COLO668 (cell line): ENCODE data around the gene NLGN3.
A peak's percentile ranks its signal among the peaks of the same experiment; 100 is the strongest.

ENCODE experiments used
- DNase-seq: peaks from one replicate; lab custom pipeline; 2025; ENCODE audit not compliant: unreplicated experiment; lab: John Stamatoyannopoulos, UW

The NLGN3 gene

DNA sequence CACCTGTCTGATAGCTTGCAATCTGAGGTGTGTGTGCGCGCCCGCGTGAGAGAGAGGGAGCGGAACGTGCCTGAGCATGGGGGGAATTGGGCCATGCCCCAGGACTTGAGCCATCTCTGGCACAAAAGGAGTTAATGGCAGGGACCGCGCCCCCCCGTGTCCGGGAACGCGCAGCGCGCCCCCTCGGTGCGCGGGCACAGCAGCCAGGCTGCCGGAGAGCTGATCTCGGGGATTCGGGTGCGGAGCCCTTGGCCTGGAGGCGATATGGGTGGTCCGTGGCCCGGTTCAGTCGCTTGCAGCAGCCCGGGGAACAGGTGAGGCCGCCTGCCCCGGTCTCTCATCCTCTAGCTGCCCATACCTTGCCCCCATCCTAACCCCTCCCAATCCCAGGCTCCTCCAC is at the start of gene NLGN3:
NLGN3 (plus strand) TSS at position 191 of the 400 bp plus-strand sequence. CDS start 2,909 bp downstream, outside the sequence.
- DNase-seq = no peak

DNA sequence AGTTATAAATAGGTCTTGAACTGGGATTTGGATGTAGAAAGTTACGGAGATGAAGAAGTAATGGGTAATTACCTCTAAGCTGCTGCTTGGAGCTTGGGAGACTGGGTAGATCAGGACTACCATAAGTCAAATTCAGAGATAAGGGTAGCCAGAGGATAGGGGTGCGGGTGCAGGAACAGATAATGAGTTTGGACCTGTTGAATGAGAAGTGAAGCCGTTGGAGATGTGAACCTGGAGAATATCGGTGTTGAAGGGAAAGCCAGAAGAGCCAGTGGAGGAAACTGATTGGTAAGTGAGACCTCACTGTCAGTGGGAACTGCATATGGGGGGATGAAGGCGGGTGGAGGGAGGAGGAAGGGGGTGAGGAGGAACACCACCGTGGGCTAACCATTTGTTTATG is 49.6 kb upstream of the NLGN3 start:
- no peak for DNase-seq

DNA sequence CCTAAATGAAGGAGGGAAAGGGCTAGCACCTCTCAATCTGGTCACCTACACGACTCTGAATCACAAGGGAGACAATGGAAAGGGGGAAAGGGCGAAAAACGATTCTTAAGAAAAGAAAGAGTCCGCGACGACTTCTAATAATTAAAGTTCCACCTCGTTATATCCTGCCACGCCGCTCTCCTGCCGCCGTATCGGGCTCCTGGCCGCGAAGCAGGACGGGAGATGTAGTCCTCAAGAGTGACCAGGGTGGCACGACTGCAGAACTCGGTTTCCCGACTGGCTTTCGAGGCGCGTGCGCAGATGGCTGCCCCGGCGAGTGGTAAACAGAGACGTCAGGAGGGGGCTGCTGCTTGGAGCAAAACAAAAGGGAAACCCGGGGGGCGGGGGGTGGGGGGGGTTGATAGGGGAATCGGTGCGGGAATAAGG is 49.1 kb upstream of the NLGN3 start, which contains the start of gene FOXO4:
FOXO4 (plus strand) TSS at position 297 of the 426 bp plus-strand sequence. CDS start 678 bp downstream, outside the sequence.
- DNase-seq = peak; percentile 87

DNA sequence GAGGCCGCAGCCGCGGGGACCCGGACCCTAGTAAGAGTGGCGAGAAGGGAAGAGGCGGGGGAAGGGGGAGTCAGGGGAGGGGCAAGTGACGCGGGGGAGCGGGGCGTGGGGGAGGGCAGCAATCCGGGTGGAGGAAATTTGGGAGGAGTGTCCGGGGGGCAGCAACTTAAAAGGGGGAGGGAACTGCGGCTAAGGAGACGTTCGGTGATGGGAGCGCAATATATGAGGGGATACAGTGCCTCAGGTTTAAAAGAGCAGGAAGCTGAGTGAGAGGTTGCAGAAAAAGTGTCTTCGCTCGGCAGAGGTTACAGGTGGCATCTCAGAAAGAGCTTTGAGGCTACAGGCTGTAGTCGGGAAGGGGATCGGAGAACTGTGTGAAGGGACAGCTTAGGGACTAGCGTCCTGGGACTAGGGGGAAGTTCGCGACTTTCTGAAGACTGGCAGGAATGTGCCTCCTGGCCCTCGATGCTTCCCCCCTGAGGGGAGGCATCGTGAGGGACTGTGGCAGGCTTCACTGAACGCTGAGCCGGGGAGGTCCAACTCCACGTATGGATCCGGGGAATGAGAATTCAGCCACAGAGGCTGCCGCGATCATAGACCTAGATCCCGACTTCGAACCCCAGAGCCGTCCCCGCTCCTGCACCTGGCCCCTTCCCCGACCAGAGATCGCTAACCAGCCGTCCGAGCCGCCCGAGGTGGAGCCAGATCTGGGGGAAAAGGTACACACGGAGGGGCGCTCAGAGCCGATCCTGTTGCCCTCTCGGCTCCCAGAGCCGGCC is 48.5 kb upstream of the NLGN3 start:
- DNase-seq = peak; percentile 18

DNA sequence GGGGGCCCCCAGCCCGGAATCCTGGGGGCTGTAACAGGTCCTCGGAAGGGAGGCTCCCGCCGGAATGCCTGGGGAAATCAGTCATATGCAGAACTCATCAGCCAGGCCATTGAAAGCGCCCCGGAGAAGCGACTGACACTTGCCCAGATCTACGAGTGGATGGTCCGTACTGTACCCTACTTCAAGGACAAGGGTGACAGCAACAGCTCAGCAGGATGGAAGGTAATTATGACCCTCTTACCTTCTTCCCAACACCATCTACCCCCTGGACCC is 47.9 kb upstream of the NLGN3 start:
- peak; percentile 17 for DNase-seq

DNA sequence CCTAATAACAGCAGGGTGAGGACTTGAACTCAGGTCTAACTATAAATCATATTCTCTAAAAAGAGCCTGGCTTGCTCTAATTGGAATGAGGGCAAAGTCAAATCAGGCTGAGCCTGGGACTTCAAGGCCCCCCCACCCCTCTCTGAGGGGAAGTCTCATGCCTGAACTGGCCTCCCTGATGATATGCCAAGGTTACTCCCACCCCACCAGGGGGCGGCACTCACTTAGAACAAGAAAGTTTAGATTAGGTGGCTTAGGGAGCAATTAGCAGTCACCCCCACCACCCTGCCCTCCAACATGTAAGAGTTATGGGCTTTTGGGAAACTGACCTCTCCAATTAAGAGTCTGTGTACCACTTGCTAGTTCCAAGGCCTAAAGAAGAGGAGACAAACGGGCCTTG is 46.3 kb upstream of the NLGN3 start:
- DNase-seq = peak; percentile 55

DNA sequence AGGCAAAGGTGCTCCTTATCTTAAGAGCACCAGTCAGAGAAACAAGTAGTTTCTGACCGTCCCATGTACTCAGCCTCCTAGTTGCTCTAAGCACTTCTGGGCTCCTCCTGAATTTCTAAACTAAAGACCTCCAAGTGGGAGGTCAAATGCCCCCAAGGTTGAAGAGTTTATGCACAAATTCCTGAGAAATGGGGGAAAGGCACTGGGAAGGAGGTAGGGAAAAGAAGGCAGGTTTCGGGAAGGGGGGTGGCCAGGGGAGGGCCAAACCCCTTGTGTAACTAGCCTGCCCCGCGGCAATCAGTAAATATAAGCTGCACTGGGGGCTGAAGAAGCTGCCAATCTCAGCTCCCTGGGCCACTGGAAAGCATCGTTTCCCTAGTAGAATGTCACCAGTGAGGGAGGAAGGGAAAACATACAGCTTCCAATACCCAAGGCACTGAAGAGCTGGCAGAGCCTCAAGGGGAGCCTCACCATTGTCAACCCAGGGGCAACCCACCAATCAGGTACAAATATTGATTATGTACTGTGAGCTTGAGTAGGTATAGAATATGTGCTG is 45.6 kb upstream of the NLGN3 start:
- no peak for DNase-seq

DNA sequence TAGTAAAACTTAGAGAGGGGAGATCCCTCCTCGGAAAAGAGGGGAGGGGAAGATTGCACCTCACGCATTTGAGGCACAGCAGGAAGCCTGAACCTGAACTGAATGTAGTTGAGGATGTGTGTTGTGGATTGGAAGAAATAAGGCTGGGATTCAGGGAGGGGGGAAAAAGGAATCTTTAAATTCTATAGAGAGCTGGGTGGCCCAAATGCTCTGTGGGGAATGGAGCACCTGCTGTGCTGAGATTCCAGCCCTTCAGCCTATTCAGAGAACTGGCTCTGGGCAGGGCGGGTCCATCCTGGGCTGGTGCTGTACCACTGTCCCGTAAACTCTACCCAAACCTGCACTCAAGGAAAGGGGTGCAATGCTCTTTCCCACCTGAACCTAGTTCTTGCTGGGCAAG is 44.9 kb upstream of the NLGN3 start:
- DNase-seq = no peak

DNA sequence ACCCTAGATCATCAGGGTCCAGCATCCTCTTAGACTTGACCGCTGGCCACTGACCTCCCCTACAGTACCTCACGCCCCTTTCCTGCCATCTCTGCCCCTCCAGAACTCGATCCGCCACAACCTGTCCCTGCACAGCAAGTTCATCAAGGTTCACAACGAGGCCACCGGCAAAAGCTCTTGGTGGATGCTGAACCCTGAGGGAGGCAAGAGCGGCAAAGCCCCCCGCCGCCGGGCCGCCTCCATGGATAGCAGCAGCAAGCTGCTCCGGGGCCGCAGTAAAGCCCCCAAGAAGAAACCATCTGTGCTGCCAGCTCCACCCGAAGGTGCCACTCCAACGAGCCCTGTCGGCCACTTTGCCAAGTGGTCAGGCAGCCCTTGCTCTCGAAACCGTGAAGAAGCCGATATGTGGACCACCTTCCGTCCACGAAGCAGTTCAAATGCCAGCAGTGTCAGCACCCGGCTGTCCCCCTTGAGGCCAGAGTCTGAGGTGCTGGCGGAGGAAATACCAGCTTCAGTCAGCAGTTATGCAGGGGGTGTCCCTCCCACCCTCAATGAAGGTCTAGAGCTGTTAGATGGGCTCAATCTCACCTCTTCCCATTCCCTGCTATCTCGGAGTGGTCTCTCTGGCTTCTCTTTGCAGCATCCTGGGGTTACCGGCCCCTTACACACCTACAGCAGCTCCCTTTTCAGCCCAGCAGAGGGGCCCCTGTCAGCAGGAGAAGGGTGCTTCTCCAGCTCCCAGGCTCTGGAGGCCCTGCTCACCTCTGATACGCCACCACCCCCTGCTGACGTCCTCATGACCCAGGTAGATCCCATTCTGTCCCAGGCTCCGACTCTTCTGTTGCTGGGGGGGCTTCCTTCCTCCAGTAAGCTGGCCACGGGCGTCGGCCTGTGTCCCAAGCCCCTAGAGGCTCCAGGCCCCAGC is 43.8 kb upstream of the NLGN3 start:
- no peak for DNase-seq

DNA sequence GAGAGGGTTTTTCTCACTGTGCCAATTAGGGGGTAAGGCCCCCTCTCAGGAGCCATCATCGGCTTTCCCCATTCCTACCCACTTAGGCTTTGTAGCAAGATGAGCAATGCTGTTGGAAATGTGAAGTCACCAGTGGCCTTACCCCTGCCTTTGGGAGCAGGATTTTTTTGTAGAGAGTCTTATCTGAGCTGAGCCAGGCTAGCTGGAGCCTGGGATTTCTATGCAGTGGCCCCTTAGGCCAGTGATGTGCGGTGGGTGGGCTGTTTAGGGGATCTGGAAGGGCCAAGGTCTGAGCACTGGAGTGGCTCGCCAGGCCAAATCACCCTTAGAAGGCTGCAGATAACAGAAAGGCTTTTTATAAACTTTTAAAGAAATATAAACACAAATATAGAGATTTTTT is 42.3 kb upstream of the NLGN3 start:
- no peak for DNase-seq

DNA sequence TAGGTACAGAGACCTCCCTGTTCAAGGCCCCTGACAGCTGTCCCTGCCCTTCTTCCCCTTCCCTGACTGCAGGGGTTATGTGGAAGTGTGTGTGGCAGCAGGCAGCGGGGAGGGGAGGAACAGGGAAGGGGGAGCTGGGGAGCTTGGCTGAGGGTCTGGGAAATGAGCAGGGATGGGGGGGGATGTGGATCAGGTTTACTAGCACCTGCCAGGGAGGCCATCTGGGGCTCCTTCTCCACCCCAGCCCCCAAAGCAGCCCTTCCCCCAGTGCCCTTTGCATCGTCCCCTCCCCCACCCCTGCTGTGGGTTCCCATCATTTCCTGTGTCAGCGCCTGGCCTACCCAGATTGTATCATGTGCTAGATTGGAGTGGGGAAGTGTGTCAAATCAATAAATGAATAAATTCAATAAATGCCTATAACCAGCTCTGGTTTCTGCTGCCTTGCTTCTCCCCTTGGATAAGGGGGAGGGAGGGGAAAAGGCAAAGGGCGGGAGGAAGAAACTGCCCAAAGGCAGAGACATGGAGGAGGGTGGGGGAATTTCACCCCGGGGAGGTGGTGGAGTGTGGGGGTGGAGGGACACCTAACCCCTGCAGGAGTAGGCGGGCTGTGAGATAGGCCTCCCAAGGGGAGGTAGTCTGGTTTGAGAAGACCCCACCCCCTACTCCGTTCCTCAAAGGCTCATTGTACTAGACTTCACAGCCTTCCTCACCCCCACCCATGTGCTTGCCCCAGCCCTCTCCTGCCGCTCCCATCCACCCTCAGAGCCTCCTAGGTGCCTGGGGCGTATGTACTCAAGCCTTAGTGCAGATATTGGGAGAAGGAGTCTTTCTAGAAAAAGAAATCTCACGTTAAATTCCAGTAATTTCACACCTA is 41.3 kb upstream of the NLGN3 start:
- DNase-seq = peak; percentile 1

DNA sequence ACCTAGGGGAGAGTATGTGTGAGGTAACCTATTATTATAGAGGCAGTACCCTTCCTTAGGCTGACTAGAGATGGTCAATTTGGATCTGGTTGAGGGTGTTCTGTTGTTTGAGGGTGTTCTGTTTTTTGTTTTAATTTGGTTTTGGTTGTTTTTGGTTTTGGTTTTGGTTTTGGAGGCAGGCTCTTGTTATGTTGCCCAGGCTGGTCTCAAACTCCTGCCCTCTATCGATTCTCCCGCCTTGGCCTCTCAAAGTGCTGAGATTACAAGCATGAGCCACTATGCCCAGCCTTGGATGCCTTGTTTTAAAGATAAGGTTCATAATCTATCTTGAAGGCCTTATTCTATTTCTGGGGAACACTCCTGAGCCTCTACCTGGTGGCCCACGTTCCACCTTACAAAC is 39.0 kb upstream of the NLGN3 start:
- DNase-seq = no peak

DNA sequence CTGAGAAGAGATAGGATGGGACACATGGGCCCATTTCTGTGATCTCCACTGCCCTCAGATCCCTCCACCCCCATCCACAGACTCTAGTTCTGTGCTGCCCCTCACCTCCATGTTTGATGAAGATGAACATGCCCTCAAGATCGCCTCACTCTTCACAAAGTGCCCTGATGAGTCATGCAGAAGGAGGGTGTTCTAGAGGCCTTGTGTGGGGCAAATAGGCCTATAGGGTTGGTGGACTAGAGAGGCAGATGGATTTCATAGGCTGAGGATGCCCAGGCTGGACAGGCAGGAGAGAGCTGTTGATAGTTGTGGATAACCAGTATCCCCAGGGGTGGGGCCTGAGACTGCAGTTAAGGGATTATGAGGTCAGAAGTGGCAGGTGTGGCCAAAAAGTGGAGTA is 38.2 kb upstream of the NLGN3 start, which contains the start of gene CXorf65:
CXorf65 (minus strand) TSS at position 314 of the 400 bp plus-strand sequence; CDS start at position 130, 184 bp downstream.
- no peak for DNase-seq

DNA sequence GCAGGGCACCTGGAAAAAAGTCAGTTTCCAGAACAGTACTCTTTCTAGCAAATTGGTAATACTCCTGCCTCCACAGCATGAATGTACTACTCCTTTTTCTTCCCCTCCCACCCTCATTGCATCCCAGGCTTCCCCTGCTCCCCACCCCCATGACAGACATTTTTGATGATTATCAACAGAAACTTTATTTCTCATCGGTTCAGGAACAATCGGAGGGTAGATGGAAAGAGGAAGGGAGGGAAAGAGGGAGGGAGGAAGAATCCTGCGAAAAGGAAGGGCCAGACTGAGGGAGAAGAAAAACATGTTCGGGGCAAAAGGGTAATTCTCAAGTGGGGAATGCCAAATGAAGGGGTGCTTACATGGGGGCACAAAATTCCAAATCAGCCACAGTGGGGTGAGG is 37.4 kb upstream of the NLGN3 start:
- DNase-seq = no peak

DNA sequence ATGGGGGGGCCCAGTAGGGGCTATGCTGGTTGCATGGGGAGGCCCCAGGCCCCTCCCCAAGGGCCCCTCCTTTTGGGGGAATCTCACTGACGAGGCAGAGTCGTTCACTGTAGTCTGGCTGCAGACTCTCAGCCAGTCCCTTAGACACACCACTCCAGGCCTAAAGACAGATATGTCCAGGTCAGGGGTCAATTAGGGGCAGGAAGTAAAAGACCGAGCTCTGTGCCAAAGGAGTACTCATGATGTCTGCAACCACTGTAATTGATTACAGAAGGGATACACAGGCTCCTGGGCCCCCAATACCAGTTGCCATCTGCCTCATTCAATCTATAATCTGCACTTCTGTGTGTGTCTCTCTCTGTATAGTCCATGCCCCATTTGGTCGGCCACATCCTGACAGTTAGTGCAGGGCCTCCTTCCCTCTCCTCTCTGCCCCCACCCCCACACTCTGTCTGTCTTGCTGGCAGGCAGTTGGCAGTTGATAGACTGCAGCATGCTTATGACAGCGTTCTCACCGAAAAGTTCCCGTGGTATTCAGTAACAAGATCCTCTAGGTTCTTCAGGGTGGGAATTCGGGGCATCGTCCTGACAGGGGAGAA is 36.8 kb upstream of the NLGN3 start:
- no peak for DNase-seq

DNA sequence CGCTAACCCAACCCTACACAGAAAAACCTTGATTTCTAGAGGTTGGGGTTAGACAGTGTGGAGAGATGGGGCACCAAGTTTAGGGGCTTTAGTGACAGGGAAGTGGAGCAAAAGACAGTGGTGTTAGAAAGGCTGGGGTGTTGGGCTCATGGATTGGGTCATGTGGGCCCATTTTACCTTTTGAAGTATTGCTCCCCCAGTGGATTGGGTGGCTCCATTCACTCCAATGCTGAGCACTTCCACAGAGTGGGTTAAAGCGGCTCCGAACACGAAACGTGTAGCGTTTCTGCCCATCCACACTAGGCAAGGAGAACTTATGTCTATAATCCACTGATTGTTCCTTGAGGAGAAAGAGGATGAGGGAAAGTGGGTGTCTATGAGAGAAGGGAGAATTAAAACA is 35.6 kb upstream of the NLGN3 start:
- DNase-seq = no peak

DNA sequence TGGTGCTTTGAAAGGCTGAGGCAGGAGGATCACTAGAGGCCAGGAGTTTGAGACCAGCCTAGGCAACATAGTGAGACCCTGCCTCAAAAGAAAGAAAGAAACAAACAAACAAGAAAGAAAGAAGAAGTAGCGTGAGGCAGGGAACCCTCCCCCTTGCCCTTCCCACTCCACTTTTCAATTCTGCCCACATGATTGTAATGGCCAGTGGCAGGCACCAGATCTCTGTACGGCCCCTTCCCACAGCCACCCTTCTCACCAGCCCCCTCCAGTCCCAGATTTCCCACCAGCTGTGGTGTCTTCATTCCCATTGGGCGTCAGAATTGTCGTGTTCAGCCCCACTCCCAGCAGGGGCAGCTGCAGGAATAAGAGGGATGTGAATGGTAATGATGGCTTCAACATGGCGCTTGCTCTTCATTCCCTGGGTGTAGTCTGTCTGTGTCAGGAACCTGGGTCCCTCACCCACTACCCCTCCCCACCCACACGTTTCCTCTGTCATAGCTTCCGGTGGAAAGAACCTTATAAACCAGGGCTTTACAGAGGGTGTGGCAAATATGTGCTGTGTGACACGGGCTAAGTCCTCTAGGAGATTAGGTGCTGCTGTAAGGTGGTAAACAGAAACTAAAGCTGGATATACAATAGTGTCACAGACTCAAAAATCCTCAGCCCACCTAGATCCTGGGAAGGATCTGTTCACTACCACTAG is 33.3 kb upstream of the NLGN3 start, which contains the start of gene IL2RG:
IL2RG (minus strand) TSS at position 437 of the 703 bp plus-strand sequence; CDS start at position 399, 38 bp downstream.
- DNase-seq = no peak

DNA sequence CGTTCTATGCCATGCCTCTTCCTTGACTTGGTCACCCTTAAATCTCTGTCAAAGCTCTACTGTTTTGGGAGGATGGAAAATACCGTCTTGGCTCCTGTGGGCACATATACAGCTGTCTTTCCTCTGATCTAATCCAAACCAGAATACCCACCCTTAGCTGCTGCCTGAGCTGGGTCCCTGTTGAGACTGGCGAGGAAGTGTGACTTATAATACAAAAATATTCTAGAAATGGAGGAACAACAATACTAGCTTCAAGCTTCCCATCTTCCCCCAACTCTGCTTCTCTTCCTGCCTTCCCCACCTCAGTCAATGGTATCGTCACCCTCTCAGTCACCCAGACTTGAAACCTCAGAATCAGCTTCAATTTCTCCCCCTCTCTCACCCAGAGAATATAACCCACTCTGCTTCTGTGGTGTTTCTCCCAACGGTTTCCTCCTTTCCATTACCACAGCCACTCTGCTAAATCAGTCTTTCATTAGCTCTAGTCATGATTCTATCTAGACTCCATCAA is 32.7 kb upstream of the NLGN3 start:
- DNase-seq = no peak

DNA sequence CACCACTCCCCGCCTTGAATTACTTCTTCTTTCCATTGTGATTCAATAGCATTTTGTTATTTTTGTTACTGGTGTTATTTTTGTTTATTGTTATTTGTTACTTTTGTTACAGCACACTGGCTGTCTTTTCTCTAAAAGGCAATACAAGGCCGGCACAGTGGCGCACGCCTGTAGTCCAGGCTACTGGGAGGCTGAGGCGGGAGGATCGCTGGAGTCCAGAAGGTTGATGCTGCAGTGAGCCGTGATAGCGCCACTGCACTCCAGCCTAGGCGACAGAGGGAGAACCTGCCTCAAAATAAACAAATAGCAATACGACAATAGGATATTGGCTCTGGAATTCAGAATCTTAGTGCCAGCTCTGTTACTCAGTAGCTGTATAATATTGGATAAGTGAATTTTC is 27.3 kb upstream of the NLGN3 start:
- DNase-seq = no peak
